HepG2 (cell line): Measurements from ENCODE around the gene MYH9. TPM values are rescaled to one million over a fixed set of nuclear protein-coding genes. Genes with fewer than 3 reads are reported as not detected.

ENCODE experiments used
- ATAC-seq: fragments of 200-7000 bp; cut with Tn5 transposase; 3 replicates; pipeline ENCODE4 v1.9.1; 2020; ENCODE audit warnings: mild to moderate bottlenecking, moderate library complexity
- BruUV-seq: library from RNA; stranded (reverse); fragments of 400-500 nt; replicated peaks from 2 replicates; lab custom pipeline; 2021; lab: Mats Ljungman, UMichigan
- CTCF ChIA-PET: fragments of 300-600 bp; formaldehyde crosslinking; extraction: SDS; loops from one replicate; lab custom pipeline; 2021; ENCODE audit warnings: low total read pairs, inconsistent platforms, low intra/inter-chr PET ratio; lab: Yijun Ruan, JAX
- POLR2A ChIA-PET: fragments of 350-600 bp; sonication (Branson Sonifier 250); formaldehyde crosslinking; loops from one replicate; lab custom pipeline; 2020; ENCODE audit warnings: antibody characterized with exemption, inconsistent platforms; lab: Yijun Ruan, JAX
- DNase-seq: peaks from one replicate; pipeline ENCODE4 v3.0.0-alpha.2; 2015; ENCODE audit warnings: low spot score
- FAIRE-seq: peaks from 3 replicates; lab custom pipeline; 2011; peaks lifted over from hg19 to GRCh38; lab: Jason Lieb, UNC
- H2AFZ ChIP-seq: one replicate; pipeline ENCODE4 v1.6.1; 2011; ENCODE audit warnings: low read length, inconsistent platforms
- H3K27ac ChIP-seq: fragments of 300-600 bp; 3 replicates; pipeline ENCODE4 v1.8.0; 2011; ENCODE audit warnings: mixed run types, mild to moderate bottlenecking, mixed read lengths, low read length, inconsistent platforms; ENCODE audit not compliant: insufficient read depth; ENCODE audit errors: extremely low read length
- H3K27me3 ChIP-seq, 2 experiments: fragments of 200-600 bp in 1 of 2; 2 replicates in 1 of 2; 3 replicates in 1 of 2; pipeline versions ENCODE4 v1.6.0 to v1.8.0; 2011; ENCODE audit warnings: low read length in 2 of 2, mild to moderate bottlenecking in 2 of 2, moderate library complexity in 2 of 2, inconsistent platforms in 1 of 2; ENCODE audit not compliant: insufficient read depth in 2 of 2, control insufficient read depth in 1 of 2
- H3K36me3 ChIP-seq, 2 experiments: fragments of 200-600 bp in 1 of 2; replicated peaks in 1 of 2; 2 replicates in 1 of 2; 3 replicates in 1 of 2; pipeline versions ENCODE4 v1.5.1 to v1.8.0; 2011; ENCODE audit warnings: low read length in 2 of 2, inconsistent platforms in 1 of 2; ENCODE audit not compliant: insufficient read depth in 2 of 2, control insufficient read depth in 1 of 2
- H3K4me1 ChIP-seq: 2 replicates; pipeline ENCODE4 v1.5.1; 2012; ENCODE audit warnings: low read length, inconsistent platforms; ENCODE audit not compliant: insufficient read depth
- H3K4me2 ChIP-seq: 2 replicates; pipeline ENCODE4 v1.6.0; 2011; ENCODE audit warnings: low read depth, low read length, inconsistent platforms
- H3K4me3 ChIP-seq, 3 experiments: fragments of 200-600 bp in 1 of 3; sonication (generic), shearing (Covaris generic) in 1 of 3; replicated peaks in 1 of 3; 2 replicates each; pipeline ENCODE4 v1.5.1; 2011 to 2016; ENCODE audit warnings: low read length in 3 of 3, inconsistent platforms in 2 of 3, low read depth in 2 of 3, mild to moderate bottlenecking in 2 of 3, control low read depth in 1 of 3, mixed read lengths in 1 of 3; ENCODE audit not compliant: insufficient read depth in 1 of 3
- H3K79me2 ChIP-seq: one replicate; pipeline ENCODE4 v1.6.1; 2011; ENCODE audit warnings: low read length, inconsistent platforms; ENCODE audit not compliant: insufficient read depth
- H3K9ac ChIP-seq: 2 replicates; pipeline ENCODE4 v1.6.0; 2011; ENCODE audit warnings: mild to moderate bottlenecking, low read depth, low read length, inconsistent platforms; ENCODE audit not compliant: insufficient read depth
- H3K9me3 ChIP-seq: 2 replicates; pipeline ENCODE4 v1.5.1; 2012; ENCODE audit warnings: mild to moderate bottlenecking, low read length
- H4K20me1 ChIP-seq: 2 replicates; pipeline ENCODE4 v1.6.0; 2011; ENCODE audit warnings: inconsistent platforms, mild to moderate bottlenecking, low read length, moderate library complexity; ENCODE audit not compliant: insufficient read depth
- AGO2 ChIP-seq: fragments of 200-400 bp; formaldehyde crosslinking; optimal IDR thresholded peaks from 2 replicates; pipeline ENCODE3; 2017; ENCODE audit warnings: mild to moderate bottlenecking, low read depth, low read length, moderate library complexity
- ZBTB37 ChIP-seq: sonication (generic); formaldehyde crosslinking; IDR thresholded peaks from 2 replicates; pipeline ENCODE4 v1.4.0; 2020; ENCODE audit warnings: mild to moderate bottlenecking, missing genetic modification reagents
- WGBS: methylation state at CpG from one replicate; pipeline ENCODE4 v1.1.6; 2017; ENCODE audit warnings: low lambda C conversion rate; 5-methylcytosine and 5-hydroxymethylcytosine counted together
- in situ Hi-C: cut with HindIII; loops from 2 replicates; pipeline ENCODE4 v1.10.0; 2017; ENCODE audit warnings: low pct_unique_long_range_greater_than_20kb; ENCODE audit not compliant: extremely low pct_ligation_motif_present
- intact Hi-C: fragments of 100-400 bp; cut with micrococcal nuclease; formaldehyde crosslinking; loops from one replicate; pipeline ENCODE4 v1.10.0; 2022; ENCODE audit not compliant: unreplicated experiment
- polyA plus RNA-seq, 8 experiments: library from polyadenylated mRNA; depleted of rRNA in 3 of 8; stranded (reverse) in 7 of 8; unstranded in 1 of 8; fragments of >200 nt; fragmentation: Illumina TruSeq in 4 of 8; extraction: Trizol in 4 of 8; gene quantifications; 2 replicates each; pipeline versions ENCODE4 v1.2.1 to v1.2.3, GENCODE V29; 2011 to 2016; ENCODE audit warnings: low read depth in 4 of 8, missing spikeins in 1 of 8, mixed read lengths in 1 of 8; ENCODE audit not compliant: insufficient read depth in 1 of 8
- total RNA-seq, 5 experiments: library from RNA; depleted of rRNA; stranded (reverse); fragments of >200 nt; fragmentation: Illumina TruSeq; extraction: Trizol; gene quantifications; 2 replicates each; pipeline ENCODE4 v1.2.3, GENCODE V29; 2016; ENCODE audit warnings: low read depth in 1 of 5
- TF ChIP-seq, protein P1 (sequence below): sonication (generic); formaldehyde crosslinking; IDR thresholded peaks from 2 replicates; pipeline ENCODE4 v1.5.1; 2020; ENCODE audit warnings: mild to moderate bottlenecking, missing genetic modification reagents, moderate library complexity

The MYH9 gene
- total and polyA plus RNA-seq, 2 of the 13 experiments (the other 11 are each of a cell fraction or from before 2014, with no cell fraction given): 50.7 to 98.5 TPM

DNA sequence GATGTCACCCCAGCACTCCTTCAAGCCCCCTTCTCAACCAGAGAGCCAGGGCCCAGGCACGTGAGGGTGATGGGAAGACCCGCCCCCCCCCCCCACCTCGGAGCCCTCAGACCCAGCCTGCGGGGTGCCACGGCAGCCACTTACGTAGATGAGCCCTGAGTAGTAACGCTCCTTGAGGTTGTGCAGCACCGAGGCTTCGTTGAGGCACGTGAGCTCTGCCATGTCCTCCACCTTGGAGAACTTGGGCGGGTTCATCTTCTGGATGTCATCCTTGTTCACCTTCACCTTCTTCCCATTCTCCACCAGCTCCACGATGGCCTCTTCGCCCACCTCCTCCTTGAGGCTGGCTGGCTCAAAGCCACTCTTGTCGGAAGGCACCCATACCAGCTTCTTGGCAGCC lies 39.0 kb downstream of the MYH9 start:
- no peaks in the 10 kb centered on the region; a peak in 1 of 5 replicates for H3K27me3 ChIP-seq
- peaks cover 15 to 22% of the 10 kb centered on the region in 2 experiments; a peak in 4 of 5 replicates for H3K36me3 ChIP-seq
- ChIA-PET CTCF (no interaction called here), POLR2A (no interaction called here)
- peaks cover 93% of the 10 kb centered on the region for H3K4me1 ChIP-seq
- no peak overlapping the region for H2AFZ ChIP-seq
- BruUV-seq: no TSS peak
- no peaks in the 10 kb centered on the region for H4K20me1 ChIP-seq
- no peak for FAIRE-seq
- no peak overlapping the region for H3K27ac ChIP-seq
- no peak overlapping the region for H3K9ac ChIP-seq
- ATAC-seq: no peak
- H3K79me2 ChIP-seq: peaks cover 60% of the 10 kb centered on the region
- intact Hi-C loops (no loop called here), in situ Hi-C loops (no loop called here)
- no peak overlapping the region for H3K4me3 ChIP-seq
- WGBS: 95% methylated on average over 14 of the region's 14 CpGs
- no peaks in the 10 kb centered on the region for H3K9me3 ChIP-seq
- TF ChIP-seq, protein P1, sequence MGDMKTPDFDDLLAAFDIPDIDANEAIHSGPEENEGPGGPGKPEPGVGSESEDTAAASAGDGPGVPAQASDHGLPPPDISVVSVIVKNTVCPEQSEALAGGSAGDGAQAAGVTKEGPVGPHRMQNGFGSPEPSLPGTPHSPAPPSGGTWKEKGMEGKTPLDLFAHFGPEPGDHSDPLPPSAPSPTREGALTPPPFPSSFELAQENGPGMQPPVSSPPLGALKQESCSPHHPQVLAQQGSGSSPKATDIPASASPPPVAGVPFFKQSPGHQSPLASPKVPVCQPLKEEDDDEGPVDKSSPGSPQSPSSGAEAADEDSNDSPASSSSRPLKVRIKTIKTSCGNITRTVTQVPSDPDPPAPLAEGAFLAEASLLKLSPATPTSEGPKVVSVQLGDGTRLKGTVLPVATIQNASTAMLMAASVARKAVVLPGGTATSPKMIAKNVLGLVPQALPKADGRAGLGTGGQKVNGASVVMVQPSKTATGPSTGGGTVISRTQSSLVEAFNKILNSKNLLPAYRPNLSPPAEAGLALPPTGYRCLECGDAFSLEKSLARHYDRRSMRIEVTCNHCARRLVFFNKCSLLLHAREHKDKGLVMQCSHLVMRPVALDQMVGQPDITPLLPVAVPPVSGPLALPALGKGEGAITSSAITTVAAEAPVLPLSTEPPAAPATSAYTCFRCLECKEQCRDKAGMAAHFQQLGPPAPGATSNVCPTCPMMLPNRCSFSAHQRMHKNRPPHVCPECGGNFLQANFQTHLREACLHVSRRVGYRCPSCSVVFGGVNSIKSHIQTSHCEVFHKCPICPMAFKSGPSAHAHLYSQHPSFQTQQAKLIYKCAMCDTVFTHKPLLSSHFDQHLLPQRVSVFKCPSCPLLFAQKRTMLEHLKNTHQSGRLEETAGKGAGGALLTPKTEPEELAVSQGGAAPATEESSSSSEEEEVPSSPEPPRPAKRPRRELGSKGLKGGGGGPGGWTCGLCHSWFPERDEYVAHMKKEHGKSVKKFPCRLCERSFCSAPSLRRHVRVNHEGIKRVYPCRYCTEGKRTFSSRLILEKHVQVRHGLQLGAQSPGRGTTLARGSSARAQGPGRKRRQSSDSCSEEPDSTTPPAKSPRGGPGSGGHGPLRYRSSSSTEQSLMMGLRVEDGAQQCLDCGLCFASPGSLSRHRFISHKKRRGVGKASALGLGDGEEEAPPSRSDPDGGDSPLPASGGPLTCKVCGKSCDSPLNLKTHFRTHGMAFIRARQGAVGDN: peak; percentile 24; the same call in 1 of the 2 replicates
- TF ChIP-seq AGO2 (peak; percentile 37), ZBTB37 (CRISPR knock-in tag) (no peak)
- H3K4me2 ChIP-seq: no peak overlapping the region
- no peak for DNase-seq
